Peyer's patch (tissue), 4 donors: ENCODE measurements around the gene CPA2.

Experiments
- POLR2A ChIP-seq, 2 donors: fragments of 450-650 bp; IDR thresholded peaks; one replicate each; pipeline ENCODE4 v1.5.1; 2017; ENCODE audit warnings: antibody characterized with exemption in 2 of 2, mild to moderate bottlenecking in 2 of 2, moderate library complexity in 2 of 2
- TF ChIP-seq, protein P1 (sequence below), 6 experiments: fragments of 450-650 bp in 4 of 6; fragments of 200-600 bp in 2 of 6; sonication (generic) in 1 of 6; IDR thresholded peaks; one replicate each; pipeline ENCODE4 v1.5.1; 2017 to 2019; ENCODE audit warnings: antibody characterized with exemption in 6 of 6, mild to moderate bottlenecking in 3 of 6, moderate library complexity in 1 of 6

DNA sequence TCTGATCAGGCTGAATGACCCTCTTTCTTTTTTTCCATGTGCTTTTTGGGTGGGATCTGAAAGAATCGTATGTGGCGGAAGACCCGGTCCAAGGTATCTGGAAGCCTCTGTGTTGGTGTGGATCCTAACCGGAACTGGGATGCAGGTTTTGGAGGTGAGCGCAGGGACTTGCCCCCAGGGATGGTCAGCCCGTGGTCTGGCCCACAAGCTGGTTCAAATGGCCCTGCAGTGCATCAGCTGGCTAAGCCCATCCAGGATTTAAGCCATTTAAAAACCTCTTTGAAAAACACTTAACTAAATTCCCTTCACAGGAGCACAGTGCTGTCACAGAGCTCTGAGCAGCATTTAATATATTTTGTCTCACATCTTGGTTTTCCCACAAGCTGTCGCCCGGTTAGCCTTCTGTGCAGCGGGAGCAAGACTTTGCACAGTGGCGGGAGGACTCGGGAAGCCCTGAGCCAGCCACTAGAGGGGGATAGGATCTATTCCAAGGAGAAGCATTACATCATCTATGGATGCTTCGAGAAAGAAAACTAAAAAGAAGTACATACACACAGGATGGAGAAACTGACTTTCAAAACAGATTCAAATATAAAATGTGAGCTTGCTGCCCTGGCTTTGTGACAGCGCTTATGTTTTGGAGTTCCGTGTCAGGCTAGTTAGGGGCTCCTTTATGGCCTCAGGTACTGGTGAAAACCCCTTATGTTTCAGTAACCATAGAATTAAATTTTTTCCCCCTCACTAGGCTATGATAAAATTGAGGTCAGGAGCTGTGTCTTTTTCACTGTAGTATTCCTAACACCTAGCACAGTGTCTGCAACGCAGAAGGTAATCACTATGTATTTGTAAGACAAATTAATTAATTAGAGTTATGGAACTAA lies 11.3 kb downstream of the CPA2 start:
- TF ChIP-seq POLR2A (IDR thresholded peaks at IDR 0.05): no peak
- TF ChIP-seq, protein P1, sequence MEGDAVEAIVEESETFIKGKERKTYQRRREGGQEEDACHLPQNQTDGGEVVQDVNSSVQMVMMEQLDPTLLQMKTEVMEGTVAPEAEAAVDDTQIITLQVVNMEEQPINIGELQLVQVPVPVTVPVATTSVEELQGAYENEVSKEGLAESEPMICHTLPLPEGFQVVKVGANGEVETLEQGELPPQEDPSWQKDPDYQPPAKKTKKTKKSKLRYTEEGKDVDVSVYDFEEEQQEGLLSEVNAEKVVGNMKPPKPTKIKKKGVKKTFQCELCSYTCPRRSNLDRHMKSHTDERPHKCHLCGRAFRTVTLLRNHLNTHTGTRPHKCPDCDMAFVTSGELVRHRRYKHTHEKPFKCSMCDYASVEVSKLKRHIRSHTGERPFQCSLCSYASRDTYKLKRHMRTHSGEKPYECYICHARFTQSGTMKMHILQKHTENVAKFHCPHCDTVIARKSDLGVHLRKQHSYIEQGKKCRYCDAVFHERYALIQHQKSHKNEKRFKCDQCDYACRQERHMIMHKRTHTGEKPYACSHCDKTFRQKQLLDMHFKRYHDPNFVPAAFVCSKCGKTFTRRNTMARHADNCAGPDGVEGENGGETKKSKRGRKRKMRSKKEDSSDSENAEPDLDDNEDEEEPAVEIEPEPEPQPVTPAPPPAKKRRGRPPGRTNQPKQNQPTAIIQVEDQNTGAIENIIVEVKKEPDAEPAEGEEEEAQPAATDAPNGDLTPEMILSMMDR (IDR thresholded peaks at IDR 0.05): peak in 4 of 6 experiments; percentile 26 to 34 (median 31)
